SU-DHL-6 (cell line): Measurements from ENCODE around the gene OTUD1.

Experiments
- H2AFZ ChIP-seq: fragments of 200-600 bp; sonication (generic); 2 replicates; pipeline ENCODE4 v1.6.1; 2014; ENCODE audit warnings: low read depth, mild to moderate bottlenecking, moderate library complexity, mixed read lengths, antibody characterized with exemption, low read length; ENCODE audit not compliant: severe bottlenecking
- H3F3A ChIP-seq: fragments of 200-600 bp; shearing (Covaris generic); 2 replicates; pipeline ENCODE4 v1.6.0; 2016; ENCODE audit warnings: antibody characterized with exemption, mild to moderate bottlenecking; ENCODE audit not compliant: insufficient read depth
- H3K27ac ChIP-seq: fragments of 200-600 bp; sonication (generic); 2 replicates; pipeline ENCODE4 v1.5.1; 2016; ENCODE audit warnings: low read depth, mild to moderate bottlenecking, low read length, moderate library complexity, mixed read lengths
- H3K27me3 ChIP-seq: fragments of 200-600 bp; sonication (generic), shearing (Covaris generic); 2 replicates; pipeline ENCODE4 v1.6.0; 2014; ENCODE audit warnings: mild to moderate bottlenecking, low read length
- H3K36me3 ChIP-seq: fragments of 200-600 bp; sonication (generic); 2 replicates; pipeline ENCODE4 v1.6.1; 2014; ENCODE audit warnings: mild to moderate bottlenecking, low read length, mixed read lengths
- H3K4me2 ChIP-seq: fragments of 300-600, 200-600 bp; shearing (Covaris generic), sonication (generic); 2 replicates; pipeline ENCODE4 v1.6.0; 2014; ENCODE audit warnings: low read length, low read depth, mild to moderate bottlenecking; ENCODE audit not compliant: poor library complexity, severe bottlenecking
- H3K4me3 ChIP-seq: fragments of 200-600 bp; sonication (generic); 2 replicates; pipeline ENCODE4 v1.5.1; 2014; ENCODE audit warnings: antibody characterized with exemption, low read length, mild to moderate bottlenecking, mixed read lengths; ENCODE audit not compliant: insufficient read depth, poor library complexity, severe bottlenecking
- H3K79me2 ChIP-seq: fragments of 200-600 bp; sonication (generic); 2 replicates; pipeline ENCODE4 v1.6.1; 2014; ENCODE audit warnings: mild to moderate bottlenecking, low read length, moderate library complexity; ENCODE audit not compliant: insufficient read depth
- H3K9ac ChIP-seq: fragments of 200-600 bp; sonication (generic); 2 replicates; pipeline ENCODE4 v1.7.0; 2014; ENCODE audit warnings: mild to moderate bottlenecking, low read length
- H3K9me2 ChIP-seq: fragments of 200-600 bp; sonication (generic); replicated peaks from 2 replicates; pipeline ENCODE4 v1.6.1; 2014; ENCODE audit warnings: low read length; ENCODE audit not compliant: insufficient read depth
- H3K9me3 ChIP-seq: fragments of 200-600 bp; sonication (generic); 2 replicates; pipeline ENCODE4 v1.6.1; 2014; ENCODE audit warnings: low read length, mixed read lengths; ENCODE audit not compliant: insufficient read depth
- H4K20me1 ChIP-seq: fragments of 200-600 bp; sonication (generic); 2 replicates; pipeline ENCODE4 v1.6.1; 2014; ENCODE audit warnings: low read depth, mild to moderate bottlenecking, antibody characterized with exemption, low read length, moderate library complexity, mixed read lengths
- EZH2phosphoT487 ChIP-seq: fragments of 200-600 bp; sonication (generic), shearing (Covaris generic); conservative IDR thresholded peaks from 2 replicates; pipeline ENCODE4 v1.6.1; 2018; ENCODE audit warnings: mild to moderate bottlenecking, antibody characterized with exemption, low read length, moderate library complexity, mixed read lengths
- TF ChIP-seq, protein P1 (sequence below): fragments of 200-600 bp; sonication (generic); IDR thresholded peaks from one replicate; pipeline ENCODE4 v1.5.1; 2017; ENCODE audit warnings: antibody characterized with exemption, mild to moderate bottlenecking, low read length, moderate library complexity; ENCODE audit not compliant: insufficient read depth, poor library complexity, severe bottlenecking

OTUD1 gene

DNA sequence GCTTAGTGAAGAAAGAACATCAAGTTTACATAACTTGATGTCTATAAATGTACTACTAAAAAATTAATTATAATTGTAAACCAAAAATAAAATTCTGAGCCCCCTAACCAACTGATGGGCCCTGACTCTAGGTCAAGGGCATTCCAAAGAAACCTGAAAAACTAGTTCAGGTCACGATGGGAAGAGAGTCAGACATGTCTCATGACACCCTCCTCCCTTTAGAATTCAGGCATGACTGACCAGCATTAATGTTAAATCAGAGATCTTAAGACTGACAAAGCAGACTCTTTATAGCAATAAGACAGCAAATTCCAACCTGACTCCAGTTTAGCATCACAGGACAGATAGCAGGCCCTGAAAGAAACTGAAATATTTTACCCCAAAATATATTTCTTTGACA lies 21.6 kb upstream of the OTUD1 start:
- Histone ChIP-seq H3K9ac (no peak overlapping the region), H3F3A (no peaks in the 10 kb centered on the region), H3K27ac (no peak overlapping the region), H2AFZ (no peak overlapping the region), H4K20me1 (no peaks in the 10 kb centered on the region), H3K9me3 (no peaks in the 10 kb centered on the region), H3K36me3 (no peaks in the 10 kb centered on the region), H3K4me3 (no peak overlapping the region), H3K4me2 (no peak overlapping the region), H3K79me2 (no peaks in the 10 kb centered on the region), H3K27me3 (no peaks in the 10 kb centered on the region), H3K9me2 (no peaks in the 10 kb centered on the region)
- TF ChIP-seq EZH2phosphoT487, result no peak
- TF ChIP-seq, protein P1, sequence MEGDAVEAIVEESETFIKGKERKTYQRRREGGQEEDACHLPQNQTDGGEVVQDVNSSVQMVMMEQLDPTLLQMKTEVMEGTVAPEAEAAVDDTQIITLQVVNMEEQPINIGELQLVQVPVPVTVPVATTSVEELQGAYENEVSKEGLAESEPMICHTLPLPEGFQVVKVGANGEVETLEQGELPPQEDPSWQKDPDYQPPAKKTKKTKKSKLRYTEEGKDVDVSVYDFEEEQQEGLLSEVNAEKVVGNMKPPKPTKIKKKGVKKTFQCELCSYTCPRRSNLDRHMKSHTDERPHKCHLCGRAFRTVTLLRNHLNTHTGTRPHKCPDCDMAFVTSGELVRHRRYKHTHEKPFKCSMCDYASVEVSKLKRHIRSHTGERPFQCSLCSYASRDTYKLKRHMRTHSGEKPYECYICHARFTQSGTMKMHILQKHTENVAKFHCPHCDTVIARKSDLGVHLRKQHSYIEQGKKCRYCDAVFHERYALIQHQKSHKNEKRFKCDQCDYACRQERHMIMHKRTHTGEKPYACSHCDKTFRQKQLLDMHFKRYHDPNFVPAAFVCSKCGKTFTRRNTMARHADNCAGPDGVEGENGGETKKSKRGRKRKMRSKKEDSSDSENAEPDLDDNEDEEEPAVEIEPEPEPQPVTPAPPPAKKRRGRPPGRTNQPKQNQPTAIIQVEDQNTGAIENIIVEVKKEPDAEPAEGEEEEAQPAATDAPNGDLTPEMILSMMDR, result no peak

- Histone ChIP-seq H3K79me2 (no peaks in the 10 kb centered on the region), H3K36me3 (no peaks in the 10 kb centered on the region), H3F3A (no peaks in the 10 kb centered on the region), H3K4me2 (no peak overlapping the region), H3K9ac (no peak overlapping the region), H2AFZ (no peak overlapping the region), H3K27me3 (no peaks in the 10 kb centered on the region), H4K20me1 (no peaks in the 10 kb centered on the region), H3K4me3 (no peak overlapping the region), H3K9me3 (no peaks in the 10 kb centered on the region), H3K9me2 (no peaks in the 10 kb centered on the region), H3K27ac (no peak overlapping the region)
- TF ChIP-seq, protein P1, result no peak
- no peak for TF ChIP-seq EZH2phosphoT487
These were observed 20.7 kb upstream of the OTUD1 start for GRCh38 chr10:23418051-23418681.

- Histone ChIP-seq H3K27ac (no peak overlapping the region), H3F3A (no peaks in the 10 kb centered on the region), H3K9me3 (no peaks in the 10 kb centered on the region), H3K79me2 (no peaks in the 10 kb centered on the region), H3K27me3 (no peaks in the 10 kb centered on the region), H3K9ac (no peak overlapping the region), H3K36me3 (no peaks in the 10 kb centered on the region), H3K4me3 (no peak overlapping the region), H3K9me2 (no peaks in the 10 kb centered on the region), H3K4me2 (no peak overlapping the region), H4K20me1 (no peaks in the 10 kb centered on the region), H2AFZ (no peak overlapping the region)
- TF ChIP-seq EZH2phosphoT487, result no peak
- TF ChIP-seq, protein P1, result no peak
These were observed 19.7 kb upstream of the OTUD1 start for GRCh38 chr10:23419201-23419600.
